K562 (cell line): Measurements from ENCODE around the gene PBX2. TPM values are rescaled to one million over a fixed set of nuclear protein-coding genes. Genes with fewer than 3 reads are reported as not detected.

Experiments used
- ATAC-seq: fragments of 200-7000 bp; cut with Tn5 transposase; 3 replicates; pipeline ENCODE4 v1.9.1; 2020; ENCODE audit warnings: moderate library complexity
- BruUV-seq: library from RNA; stranded (reverse); fragments of 400-500 nt; replicated peaks from 2 replicates; lab custom pipeline; 2021; lab: Mats Ljungman, UMichigan
- CTCF ChIA-PET: fragments of 300-600 bp; formaldehyde crosslinking; extraction: SDS; loops from one replicate; lab custom pipeline; 2021; ENCODE audit warnings: low intra/inter-chr PET ratio; lab: Yijun Ruan, JAX
- POLR2A ChIA-PET: fragments of 300-600, 350-650 bp; sonication (Branson Sonifier 250); formaldehyde crosslinking; extraction: SDS; loops from one replicate; lab custom pipeline; 2021; ENCODE audit warnings: antibody characterized with exemption, inconsistent platforms; lab: Yijun Ruan, JAX
- DNase-seq, 4 experiments: peaks; one replicate each; pipeline versions ENCODE4 v3.0.0 to v3.0.0-alpha.2; 2011 to 2018; ENCODE audit warnings: low spot score in 3 of 4, mixed read lengths in 3 of 4; ENCODE audit errors: extremely low read depth in 1 of 4
- FAIRE-seq: peaks from 2 replicates; lab custom pipeline; 2011; peaks lifted over from hg19 to GRCh38; lab: Jason Lieb, UNC
- H2AFZ ChIP-seq: 2 replicates; pipeline ENCODE4 v1.6.0; 2011; ENCODE audit warnings: low read depth, low read length, control low read depth, inconsistent platforms
- H3K27ac ChIP-seq: fragments of 200-600 bp; 3 replicates; pipeline ENCODE4 v1.8.0; 2011; ENCODE audit warnings: low read depth, mild to moderate bottlenecking, control low read depth, inconsistent platforms, low read length, moderate library complexity, mixed read lengths; ENCODE audit errors: extremely low read depth
- H3K27me3 ChIP-seq, 2 experiments: fragments of 300-600 bp in 1 of 2; 2 replicates in 1 of 2; 3 replicates in 1 of 2; pipeline versions ENCODE4 v1.6.0 to v1.8.0; 2011; ENCODE audit warnings: inconsistent platforms in 2 of 2, low read length in 2 of 2, mild to moderate bottlenecking in 1 of 2, mixed read lengths in 1 of 2, moderate library complexity in 1 of 2; ENCODE audit not compliant: control insufficient read depth in 2 of 2, insufficient read depth in 2 of 2
- H3K36me3 ChIP-seq: fragments of 300-600 bp; 3 replicates; pipeline ENCODE4 v1.8.0; 2011; ENCODE audit warnings: mild to moderate bottlenecking, low read length, inconsistent platforms; ENCODE audit not compliant: control insufficient read depth, insufficient read depth
- H3K4me1 ChIP-seq, 2 experiments: fragments of 200-600 bp in 1 of 2; replicated peaks in 1 of 2; 2 replicates in 1 of 2; 3 replicates in 1 of 2; pipeline versions ENCODE4 v1.5.1 to v1.8.0; 2011; ENCODE audit warnings: inconsistent platforms in 2 of 2, low read length in 2 of 2, mild to moderate bottlenecking in 1 of 2, mixed read lengths in 1 of 2, moderate library complexity in 1 of 2; ENCODE audit not compliant: control insufficient read depth in 2 of 2, insufficient read depth in 2 of 2
- H3K4me2 ChIP-seq: 2 replicates; pipeline ENCODE4 v1.6.1; 2011; ENCODE audit warnings: low read length, control low read depth, inconsistent platforms, mixed read lengths; ENCODE audit not compliant: insufficient read depth
- H3K4me3 ChIP-seq: fragments of 200-600 bp; sonication (generic), shearing (Covaris generic); 2 replicates; pipeline ENCODE4 v1.5.1; 2016; ENCODE audit warnings: control low read depth, inconsistent platforms
- H3K79me2 ChIP-seq: fragments of 200-600 bp; 3 replicates; pipeline ENCODE4 v1.8.0; 2011; ENCODE audit warnings: low read length, inconsistent platforms; ENCODE audit not compliant: control insufficient read depth, insufficient read depth
- H3K9ac ChIP-seq, 2 experiments: 2 replicates each; pipeline versions ENCODE4 v1.6.0 to v1.6.1; 2011; ENCODE audit warnings: low read depth in 2 of 2, low read length in 2 of 2, control low read depth in 1 of 2, inconsistent platforms in 1 of 2, mild to moderate bottlenecking in 1 of 2, mixed read lengths in 1 of 2; ENCODE audit not compliant: insufficient read depth in 1 of 2
- H3K9me1 ChIP-seq: one replicate; pipeline ENCODE4 v1.6.0; 2011; ENCODE audit warnings: inconsistent platforms, mild to moderate bottlenecking, low read length, moderate library complexity; ENCODE audit not compliant: control insufficient read depth, insufficient read depth
- H3K9me3 ChIP-seq: replicated peaks from 2 replicates; pipeline ENCODE4 v1.5.1; 2011; ENCODE audit warnings: low read depth, low read length, inconsistent platforms; ENCODE audit not compliant: control insufficient read depth, insufficient read depth
- H4K20me1 ChIP-seq: replicated peaks from 2 replicates; pipeline ENCODE4 v1.6.1; 2011; ENCODE audit warnings: low read length, inconsistent platforms, mixed read lengths; ENCODE audit not compliant: control insufficient read depth, insufficient read depth
- CXXC5 ChIP-seq: fragments of 250-450 bp; sonication (Bioruptor Pico); IDR thresholded peaks from 2 replicates; pipeline ENCODE4 v1.8.0; 2022; ENCODE audit warnings: inconsistent platforms, mild to moderate bottlenecking, moderate library complexity
- DACH1 ChIP-seq: fragments of 450-650 bp; IDR thresholded peaks from 2 replicates; pipeline ENCODE4 v1.6.1; 2018; ENCODE audit not compliant: partially characterized antibody
- KLF13 ChIP-seq: fragments of 450-650 bp; IDR thresholded peaks from 2 replicates; pipeline ENCODE4 v1.6.1; 2016; ENCODE audit warnings: missing genetic modification characterization, low read depth, mild to moderate bottlenecking, missing compliant biosample characterization, moderate library complexity, borderline replicate concordance
- L3MBTL2 ChIP-seq: fragments of 450-650 bp; IDR thresholded peaks from 2 replicates; pipeline ENCODE4 v1.6.1; 2016; ENCODE audit warnings: mild to moderate bottlenecking, moderate library complexity
- NR2C2 ChIP-seq, 2 experiments: fragments of 200-800 bp in 1 of 2; sonication (Bioruptor generic) in 1 of 2; sonication (generic) in 1 of 2; formaldehyde crosslinking in 1 of 2; IDR thresholded peaks; 2 replicates each; pipeline versions ENCODE4 v1.6.1 to v1.8.0; 2016 to 2022; ENCODE audit warnings: mild to moderate bottlenecking in 1 of 2, missing compliant biosample characterization in 1 of 2, missing genetic modification characterization in 1 of 2, missing genetic modification reagents in 1 of 2
- NR2F6 ChIP-seq: fragments of 450-650 bp; formaldehyde crosslinking; IDR thresholded peaks from 2 replicates; pipeline ENCODE4 v1.4.0; 2020; ENCODE audit warnings: mild to moderate bottlenecking
- NRF1 ChIP-seq, 2 experiments: fragments of 450-650 bp; IDR thresholded peaks in 1 of 2; conservative IDR thresholded peaks in 1 of 2; 2 replicates each; pipeline ENCODE4 v1.6.1; 2014; ENCODE audit warnings: mild to moderate bottlenecking in 2 of 2
- PHF21A ChIP-seq: fragments of 450-650 bp; IDR thresholded peaks from 2 replicates; pipeline ENCODE4 v1.6.1; 2017; ENCODE audit warnings: low read depth, borderline replicate concordance
- SFPQ ChIP-seq: fragments of 200-400 bp; formaldehyde crosslinking; IDR thresholded peaks from 2 replicates; pipeline ENCODE4 v1.6.1; 2017; ENCODE audit warnings: mild to moderate bottlenecking, low read depth, low read length, moderate library complexity
- TCFL5 ChIP-seq: fragments of 250-450 bp; sonication (Bioruptor Pico); conservative IDR thresholded peaks from 2 replicates; pipeline ENCODE4 v1.6.1; 2021; ENCODE audit warnings: mild to moderate bottlenecking, moderate library complexity, matching md5 sums
- TRIM28 ChIP-seq: fragments of 450-650 bp; IDR thresholded peaks from 2 replicates; pipeline ENCODE4 v1.6.1; 2017
- XRCC5 ChIP-seq: fragments of 200-400 bp; formaldehyde crosslinking; IDR thresholded peaks from 2 replicates; pipeline ENCODE4 v1.6.1; 2017; ENCODE audit warnings: low read depth, mild to moderate bottlenecking, low read length
- ZBTB1 ChIP-seq: sonication (generic); formaldehyde crosslinking; IDR thresholded peaks from 2 replicates; pipeline ENCODE4 v1.8.1; 2023; ENCODE audit warnings: missing genetic modification reagents, low read depth, mild to moderate bottlenecking, borderline replicate concordance
- ZBTB17 ChIP-seq: fragments of 450-650 bp; formaldehyde crosslinking; IDR thresholded peaks from 2 replicates; pipeline ENCODE4 v1.4.0; 2020; ENCODE audit warnings: mild to moderate bottlenecking
- ZNF347 ChIP-seq: fragments of 450-650 bp; formaldehyde crosslinking; IDR thresholded peaks from 2 replicates; pipeline ENCODE4 v1.4.0; 2020; ENCODE audit warnings: low read depth, mild to moderate bottlenecking, moderate library complexity
- ZNF444 ChIP-seq: fragments of 250-450 bp; sonication (Bioruptor Pico); IDR thresholded peaks from 2 replicates; pipeline ENCODE4 v1.4.0; 2020; ENCODE audit warnings: mild to moderate bottlenecking, moderate library complexity
- WGBS: fragments of 100-300 bp; shearing (Covaris generic); methylation state at CpG from one replicate; pipeline ENCODE4 v1.1.6; 2016; ENCODE audit warnings: low coverage, mixed read lengths; ENCODE audit not compliant: insufficient coverage; ENCODE audit errors: missing lambda C conversion rate; 5-methylcytosine and 5-hydroxymethylcytosine counted together
- in situ Hi-C: fragments of 300-500 bp; cut with MboI; formaldehyde crosslinking; loops from 4 replicates; pipeline ENCODE4 v1.15.0; 2018; ENCODE audit warnings: inconsistent platforms, mixed read lengths
- intact Hi-C: fragments of 100-400 bp; cut with micrococcal nuclease; formaldehyde crosslinking; loops from 2 replicates; pipeline ENCODE4 v1.14.2; 2022
- polyA plus RNA-seq, 8 experiments: library from polyadenylated mRNA; depleted of rRNA in 4 of 8; stranded (reverse) in 5 of 8; unstranded in 3 of 8; fragments of >200 nt; fragmentation: Nextera tagmentation in 2 of 8; fragmentation: Illumina TruSeq in 1 of 8; extraction: Ambion mirVana in 2 of 8; extraction: Trizol in 1 of 8; gene quantifications; 2 replicates each; pipeline versions ENCODE4 v1.2.1 to v1.2.3, GENCODE V29; 2011 to 2014; ENCODE audit warnings: inconsistent platforms in 1 of 8, missing spikeins in 1 of 8
- total RNA-seq, 7 experiments: library from RNA; depleted of rRNA in 6 of 7; stranded (reverse); fragments of >200 nt in 6 of 7; fragmentation: Illumina TruSeq in 2 of 7; extraction: Trizol in 2 of 7; gene quantifications; 2 replicates each; pipeline versions ENCODE4 v1.2.1 to v1.2.3, GENCODE V29; 2011 to 2021; ENCODE audit warnings: low replicate concordance in 1 of 7
- TF ChIP-seq, protein P1 (sequence below): IDR thresholded peaks from 2 replicates; pipeline ENCODE4 v1.6.1; 2011; ENCODE audit not compliant: insufficient read length; ENCODE audit errors: extremely low read depth

PBX2 gene
- total and polyA plus RNA-seq, 9 of the 15 experiments (the other 6 are each of a cell fraction or from before 2014, with no cell fraction given) = 1.9 to 134 (median 62.5) TPM

DNA sequence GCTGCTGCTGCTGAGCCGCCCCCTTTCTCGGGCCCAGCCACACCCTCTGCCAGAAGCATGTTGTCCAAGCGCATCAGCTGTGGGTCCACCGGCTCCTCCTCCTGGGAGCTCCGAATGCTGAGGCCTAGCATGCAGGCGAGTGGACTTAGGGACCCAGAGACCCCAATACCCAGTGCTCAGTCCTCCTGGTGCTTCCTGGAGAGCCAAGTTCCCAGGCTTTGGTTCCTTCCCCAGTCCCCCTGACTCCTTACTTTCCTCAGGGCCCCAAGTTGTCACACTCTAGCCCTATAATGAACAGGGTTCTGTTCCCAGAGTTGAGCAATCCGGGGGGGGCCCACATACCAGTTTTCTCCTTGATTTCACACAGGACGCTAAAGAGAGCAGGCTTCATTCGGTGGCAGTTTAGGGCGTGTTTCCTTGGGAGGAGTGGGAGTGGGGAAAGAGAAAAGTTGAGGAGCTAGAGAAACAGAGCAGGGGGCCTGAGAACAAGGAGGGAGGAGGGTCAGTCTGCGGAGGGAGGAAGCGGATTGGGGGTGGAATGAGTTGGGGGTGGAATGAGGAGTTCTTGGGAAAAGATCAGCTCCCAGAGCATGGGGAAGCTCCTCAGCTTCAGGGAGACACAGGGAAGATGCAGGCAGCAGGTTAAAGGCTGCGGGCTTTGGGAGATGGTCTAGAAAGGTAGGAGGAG, 1.5 kb downstream of the PBX2 start:
- Histone ChIP-seq H3K4me1 (peaks cover 66 to 74% of the 10 kb centered on the region in 2 experiments), H3K27ac (peak overlapping the region; percentile 93), H3K9ac (peak overlapping the region; percentile 89 to 95), H3K4me3 (peak overlapping the region; percentile 79), H3K79me2 (peaks cover 65% of the 10 kb centered on the region), H3K27me3 (no peaks in the 10 kb centered on the region), H4K20me1 (no peaks in the 10 kb centered on the region), H3K9me3 (no peaks in the 10 kb centered on the region), H2AFZ (no peak overlapping the region), H3K36me3 (peaks cover 42% of the 10 kb centered on the region; the same call in 2 of the 3 replicates), H3K9me1 (no peaks in the 10 kb centered on the region), H3K4me2 (peak overlapping the region; percentile 90)
- ChIA-PET CTCF (no interaction called here), POLR2A (interaction anchor here (0.5 to 2.5 kb wide), 9 partner anchors 9 to 498 kb away, joined by 3 to 8 read pairs (median 3); no protein-coding TSS in a partner anchor)
- ATAC-seq = peak; percentile 9
- peak in 1 of 4 experiments; percentile 41 for DNase-seq
- 5% methylated on average over 12 of the region's 13 CpGs for WGBS
- FAIRE-seq = no peak
- BruUV-seq = no TSS peak
- in situ Hi-C loops = no loop called here
- intact Hi-C loops = no loop called here
- TF ChIP-seq L3MBTL2 = 0 out of 2 replicates have a peak, but pooled peaks have one; percentile 18
- TF ChIP-seq SFPQ = no peak
- TF ChIP-seq, protein P1, sequence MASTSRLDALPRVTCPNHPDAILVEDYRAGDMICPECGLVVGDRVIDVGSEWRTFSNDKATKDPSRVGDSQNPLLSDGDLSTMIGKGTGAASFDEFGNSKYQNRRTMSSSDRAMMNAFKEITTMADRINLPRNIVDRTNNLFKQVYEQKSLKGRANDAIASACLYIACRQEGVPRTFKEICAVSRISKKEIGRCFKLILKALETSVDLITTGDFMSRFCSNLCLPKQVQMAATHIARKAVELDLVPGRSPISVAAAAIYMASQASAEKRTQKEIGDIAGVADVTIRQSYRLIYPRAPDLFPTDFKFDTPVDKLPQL = no peak
- TF ChIP-seq PHF21A = peak; percentile 7; the same call in 1 of the 2 replicates
- 0 out of 2 replicates have a peak, but pooled peaks have one; percentile 20 for TF ChIP-seq CXXC5 (CRISPR knock-in tag)
- no peak for TF ChIP-seq ZBTB1 (CRISPR knock-in tag)
- no peak for TF ChIP-seq ZNF347 (CRISPR knock-in tag)
- no peak for TF ChIP-seq TCFL5 (CRISPR knock-in tag)
- TF ChIP-seq KLF13 (tag) = peak; percentile 68; the same call in 1 of the 2 replicates
- TF ChIP-seq TRIM28 = 0 out of 2 replicates have a peak, but pooled peaks have one; percentile 19
- TF ChIP-seq ZNF444 (CRISPR knock-in tag) = no peak
- no peak for TF ChIP-seq NR2F6 (CRISPR knock-in tag)
- TF ChIP-seq ZBTB17 (CRISPR knock-in tag) = no peak
- 0 out of 4 replicates have a peak, but pooled peaks of 1 of the 2 experiments have one; percentile 19 for TF ChIP-seq NRF1 (conservative IDR thresholded peaks at IDR 0.05 in 1 of 2, IDR thresholded peaks at IDR 0.05 in 1 of 2)
- TF ChIP-seq DACH1 = peak; percentile 54
- TF ChIP-seq XRCC5 = no peak
- TF ChIP-seq NR2C2 (CRISPR knock-in tag; IDR thresholded peaks at IDR 0.05) = no peak
- no peak for TF ChIP-seq NR2C2 (tag; IDR thresholded peaks at IDR 0.05)
